ENCODE data around the gene ZNF20. TPM values are rescaled to one million over a fixed set of nuclear protein-coding genes. Genes with fewer than 3 reads are reported as not detected.

The ZNF20 gene
- polyA plus RNA-seq, 1 donor from 2014 or later, result 12.0 TPM

GRCh38 chr19:12162513-12162881, 22.3 kb upstream of the ZNF20 start:
- Histone ChIP-seq H3K79me2 (replicated peaks; ENCODE audit: insufficient read depth, low read length) (peaks cover 28% of the 10 kb centered on the region), H3K9me2 (ENCODE audit: insufficient read depth, low read length) (no peaks in the 10 kb centered on the region), H2AFZ (ENCODE audit: low read depth, low read length) (peak overlapping the region; percentile 56), H3K4me2 (ENCODE audit: low read length) (peak overlapping the region; percentile 65), H3K9ac (ENCODE audit: low read length) (peak overlapping the region; percentile 91), H3K36me3 (ENCODE audit: insufficient read depth, low read length) (no peaks in the 10 kb centered on the region), H4K20me1 (ENCODE audit: insufficient read depth) (no peaks in the 10 kb centered on the region), H3K4me3 (ENCODE audit: low read length) (peak overlapping the region; percentile 94), H3K27me3 (ENCODE audit: insufficient read depth, low read depth, low read length) (no peaks in the 10 kb centered on the region), H3K9me3 (ENCODE audit: low read length) (no peaks in the 10 kb centered on the region), H3K27ac (ENCODE audit: low read length) (peak overlapping the region; percentile 81), H3F3A (ENCODE audit: insufficient read depth, low read length, poor library complexity, severe bottlenecking) (no peaks in the 10 kb centered on the region)
- TF ChIP-seq RAD21 (conservative IDR thresholded peaks at IDR 0.05) (no peak), MXI1 (conservative IDR thresholded peaks at IDR 0.05; ENCODE audit: poor library complexity, severe bottlenecking) (no peak), EZH2 (IDR thresholded peaks at IDR 0.05; ENCODE audit: borderline replicate concordance, insufficient read depth, low read length, poor library complexity, severe bottlenecking) (no peak), SMC3 (conservative IDR thresholded peaks at IDR 0.05; ENCODE audit: poor library complexity) (no peak), REST (IDR thresholded peaks at IDR 0.05; ENCODE audit: borderline replicate concordance) (no peak), EP300 (conservative IDR thresholded peaks at IDR 0.05; ENCODE audit: poor library complexity, severe bottlenecking) (no peak), TAF1 (IDR thresholded peaks at IDR 0.05; ENCODE audit: low read depth) (no peak), POLR2AphosphoS5 (IDR thresholded peaks at IDR 0.05) (no peak)
- TF ChIP-seq, protein P1, sequence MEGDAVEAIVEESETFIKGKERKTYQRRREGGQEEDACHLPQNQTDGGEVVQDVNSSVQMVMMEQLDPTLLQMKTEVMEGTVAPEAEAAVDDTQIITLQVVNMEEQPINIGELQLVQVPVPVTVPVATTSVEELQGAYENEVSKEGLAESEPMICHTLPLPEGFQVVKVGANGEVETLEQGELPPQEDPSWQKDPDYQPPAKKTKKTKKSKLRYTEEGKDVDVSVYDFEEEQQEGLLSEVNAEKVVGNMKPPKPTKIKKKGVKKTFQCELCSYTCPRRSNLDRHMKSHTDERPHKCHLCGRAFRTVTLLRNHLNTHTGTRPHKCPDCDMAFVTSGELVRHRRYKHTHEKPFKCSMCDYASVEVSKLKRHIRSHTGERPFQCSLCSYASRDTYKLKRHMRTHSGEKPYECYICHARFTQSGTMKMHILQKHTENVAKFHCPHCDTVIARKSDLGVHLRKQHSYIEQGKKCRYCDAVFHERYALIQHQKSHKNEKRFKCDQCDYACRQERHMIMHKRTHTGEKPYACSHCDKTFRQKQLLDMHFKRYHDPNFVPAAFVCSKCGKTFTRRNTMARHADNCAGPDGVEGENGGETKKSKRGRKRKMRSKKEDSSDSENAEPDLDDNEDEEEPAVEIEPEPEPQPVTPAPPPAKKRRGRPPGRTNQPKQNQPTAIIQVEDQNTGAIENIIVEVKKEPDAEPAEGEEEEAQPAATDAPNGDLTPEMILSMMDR (IDR thresholded peaks at IDR 0.05; ENCODE audit: poor library complexity, severe bottlenecking), result no peak

DNA sequence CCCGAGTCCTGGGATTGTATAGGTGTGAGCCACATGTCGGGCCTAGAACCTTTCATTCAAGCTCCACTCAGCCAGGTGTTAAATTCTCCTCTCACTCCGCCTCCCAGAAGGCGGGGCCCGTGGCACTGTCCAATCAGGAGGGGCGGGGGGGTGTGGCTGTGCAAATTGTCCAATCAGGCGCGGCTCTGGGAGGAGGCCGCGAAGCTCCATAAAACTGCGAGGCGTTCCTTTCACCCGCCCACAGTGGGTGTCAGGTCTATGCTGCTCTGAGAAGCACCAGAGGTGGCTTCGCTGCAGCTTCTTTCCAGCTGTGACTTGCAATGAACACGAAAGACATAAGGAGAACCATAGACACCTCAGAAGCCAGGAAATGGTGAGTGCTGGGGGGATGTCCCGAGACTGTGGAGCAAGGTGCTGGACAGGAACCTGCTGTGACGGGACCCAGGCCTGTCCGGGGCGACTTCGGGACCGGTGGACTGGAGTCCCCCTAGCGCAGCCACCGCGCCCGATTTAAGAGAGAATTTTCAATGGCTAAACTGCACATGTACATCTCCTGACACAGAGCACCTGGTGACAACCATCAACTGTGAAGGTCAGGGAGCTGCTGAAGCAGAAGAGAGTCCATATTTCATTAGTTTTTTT, 19.7 kb upstream of the ZNF20 start:
- no peak for TF ChIP-seq REST (IDR thresholded peaks at IDR 0.05; ENCODE audit: borderline replicate concordance)
- no peak for TF ChIP-seq POLR2AphosphoS5 (IDR thresholded peaks at IDR 0.05)
- TF ChIP-seq, protein P1 (IDR thresholded peaks at IDR 0.05; ENCODE audit: poor library complexity, severe bottlenecking), result no peak
- TF ChIP-seq RAD21 (conservative IDR thresholded peaks at IDR 0.05), result no peak
- no peak for TF ChIP-seq EZH2 (IDR thresholded peaks at IDR 0.05; ENCODE audit: borderline replicate concordance, insufficient read depth, low read length, poor library complexity, severe bottlenecking)
- no peak for TF ChIP-seq SMC3 (conservative IDR thresholded peaks at IDR 0.05; ENCODE audit: poor library complexity)
- TF ChIP-seq MXI1 (conservative IDR thresholded peaks at IDR 0.05; ENCODE audit: poor library complexity, severe bottlenecking), result no peak
- no peak for TF ChIP-seq TAF1 (IDR thresholded peaks at IDR 0.05; ENCODE audit: low read depth)
- TF ChIP-seq EP300 (conservative IDR thresholded peaks at IDR 0.05; ENCODE audit: poor library complexity, severe bottlenecking), result no peak

More for the DNA sequence above, 19.7 kb upstream of the ZNF20 start:
- H3K36me3 ChIP-seq (ENCODE audit: insufficient read depth, low read length), result no peaks in the 10 kb centered on the region
- H3K4me3 ChIP-seq (ENCODE audit: low read length), result no peak overlapping the region
- no peaks in the 10 kb centered on the region for H3K9me3 ChIP-seq (ENCODE audit: low read length)
- peaks cover 28% of the 10 kb centered on the region for H3K79me2 ChIP-seq (replicated peaks; ENCODE audit: insufficient read depth, low read length)
- no peak overlapping the region for H3K9ac ChIP-seq (ENCODE audit: low read length)
- no peaks in the 10 kb centered on the region for H3K27me3 ChIP-seq (ENCODE audit: insufficient read depth, low read depth, low read length)
- H3K27ac ChIP-seq (ENCODE audit: low read length), result no peak overlapping the region
- no peaks in the 10 kb centered on the region for H3F3A ChIP-seq (ENCODE audit: insufficient read depth, low read length, poor library complexity, severe bottlenecking)
- H2AFZ ChIP-seq (ENCODE audit: low read depth, low read length), result no peak overlapping the region
- H4K20me1 ChIP-seq (ENCODE audit: insufficient read depth), result no peaks in the 10 kb centered on the region
- no peaks in the 10 kb centered on the region for H3K9me2 ChIP-seq (ENCODE audit: insufficient read depth, low read length)
- no peak overlapping the region for H3K4me2 ChIP-seq (ENCODE audit: low read length)
